GM19452 (cell line): Measurements from ENCODE around the gene GPR101.
"Not testable (repeated sequence)": the region's sequence is repeated elsewhere in the genome, so short reads cannot be mapped to it uniquely, and the experiment has no call there.

Experiments
- ATAC-seq: cut with Tn5 transposase; IDR thresholded peaks from one replicate; pipeline ENCODE4 v1.9.1; 2021; ENCODE audit not compliant: unreplicated experiment

Gene GPR101

GRCh38 chrX:137028699-137029098 lies 5.1 kb downstream of the GPR101 start:
- no peak for ATAC-seq

- ATAC-seq: no peak
Observed at GRCh38 chrX:137025930-137026329, 7.9 kb downstream of the GPR101 start.

- not testable (repeated sequence) for ATAC-seq
Observed at GRCh38 chrX:137000236-137000635, 33.6 kb downstream of the GPR101 start.

GRCh38 chrX:136999024-136999423 lies 34.8 kb downstream of the GPR101 start:
- ATAC-seq: no peak
